SK-N-DZ (cell line): ENCODE measurements around the gene TRIP11.

Experiments used
- DNase-seq: peaks from one replicate; pipeline ENCODE4 v3.0.0-alpha.2; 2015; ENCODE audit warnings: low spot score

TRIP11 gene

DNA sequence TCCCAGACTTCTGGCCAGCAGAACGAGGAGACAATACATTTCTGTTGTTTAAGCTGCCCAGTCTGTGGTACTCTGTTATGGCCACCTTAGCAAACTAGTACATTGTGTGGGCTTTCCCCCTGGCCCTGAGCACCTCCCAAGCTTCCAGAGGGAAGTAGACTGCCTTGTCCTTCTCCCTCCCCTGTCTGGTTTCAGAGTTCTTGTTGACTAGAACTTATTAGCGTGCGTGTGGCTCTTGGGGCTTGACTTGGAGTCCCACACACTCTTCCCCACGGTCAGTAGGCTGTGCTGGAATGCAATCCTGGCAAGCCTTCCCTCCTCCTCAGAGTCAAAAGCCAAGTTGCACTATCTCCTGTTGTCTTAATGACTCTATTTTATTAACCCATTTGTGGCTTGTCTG is 120.0 kb downstream of the TRIP11 start:
- no peak for DNase-seq

DNA sequence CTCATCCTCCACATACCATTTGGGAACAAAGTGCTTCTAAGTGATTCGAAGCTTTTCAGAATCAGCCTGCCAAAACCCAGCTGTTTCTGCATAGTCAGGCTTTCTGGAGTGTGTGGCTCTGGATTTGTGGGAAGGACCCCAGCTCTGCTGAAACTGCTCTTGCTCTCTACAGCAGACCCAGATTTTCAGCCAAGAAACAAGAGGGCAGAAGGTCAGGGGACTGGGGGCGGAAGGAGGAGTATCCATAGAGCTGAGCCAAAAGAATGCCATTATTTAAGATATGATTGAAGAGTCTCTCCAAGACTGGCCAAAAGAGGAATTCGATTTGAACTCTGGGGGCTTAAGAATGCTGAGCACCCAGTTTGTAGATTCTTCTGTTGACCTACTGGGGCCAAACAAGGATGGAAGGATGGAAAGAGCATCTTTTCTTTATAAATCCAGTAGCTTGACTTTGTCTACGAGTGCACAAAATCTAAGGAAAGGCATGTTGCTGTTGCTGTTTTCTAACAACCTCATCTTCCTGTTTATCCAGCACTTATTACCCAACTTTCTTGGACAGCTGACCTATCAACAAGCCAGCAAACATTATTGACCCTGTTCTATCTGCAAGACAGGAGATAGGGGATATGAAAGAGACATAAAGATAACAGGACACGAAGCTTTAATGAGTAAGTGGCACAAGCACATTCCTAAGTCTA is 121.5 kb downstream of the TRIP11 start:
- DNase-seq, result no peak
